Epidermal melanocyte (primary cell): ENCODE data around the gene ANK3.

Experiments used
- DNase-seq: peaks from one replicate; pipeline ENCODE4 v3.0.0; 2011; ENCODE audit warnings: low spot score; ENCODE audit not compliant: insufficient read length

Gene ANK3

DNA sequence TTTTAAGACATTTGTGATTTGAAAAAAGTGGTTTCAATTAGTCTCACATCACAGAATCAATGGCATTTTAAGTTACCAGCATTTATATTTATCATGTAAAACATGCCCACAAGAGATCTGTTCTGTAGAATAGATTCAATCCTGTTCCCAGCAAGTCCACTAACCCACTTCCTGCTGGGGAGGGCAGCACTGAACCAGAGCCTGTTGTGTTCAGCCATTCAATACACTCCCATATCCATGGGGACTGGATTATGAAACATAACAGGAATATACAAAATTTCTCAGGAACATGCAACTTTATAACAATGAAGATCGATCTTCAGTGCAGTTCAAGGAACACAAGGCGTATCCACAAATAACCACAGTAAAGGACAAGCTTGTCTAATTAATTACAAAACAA is 24.4 kb upstream of the ANK3 start:
- no peak for DNase-seq

DNA sequence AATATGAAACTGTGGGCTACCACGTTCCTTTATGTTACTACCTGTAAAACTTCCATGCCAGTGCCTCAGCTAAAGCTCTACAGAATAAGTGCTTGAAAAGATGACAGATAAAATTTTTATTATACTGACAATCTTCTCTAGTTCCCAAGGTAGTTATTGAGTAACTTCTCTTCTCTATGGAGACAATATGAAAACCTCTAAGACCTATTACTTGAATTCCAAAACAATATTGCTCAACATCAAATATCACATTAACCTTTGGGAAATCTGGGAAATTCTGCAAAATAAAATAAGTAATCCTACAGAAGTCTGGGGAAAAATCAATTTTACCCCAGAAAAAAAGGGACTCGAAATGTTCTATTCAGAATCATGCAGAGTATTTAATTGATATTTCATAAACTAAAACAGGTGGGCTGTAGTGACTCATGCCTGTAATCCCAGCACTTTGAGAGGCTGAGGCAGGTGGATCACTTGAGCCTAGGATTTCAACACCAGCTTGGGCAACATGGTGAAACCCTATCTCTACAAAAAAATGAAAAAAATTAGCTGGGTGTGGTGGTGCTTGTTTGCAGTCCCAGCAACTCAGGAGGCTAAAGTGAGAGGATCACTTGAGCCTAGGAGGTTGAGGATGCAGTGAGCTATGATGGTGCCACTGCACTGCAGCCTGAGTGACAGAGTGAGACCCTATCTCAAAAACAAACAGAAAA is 23.8 kb upstream of the ANK3 start:
- DNase-seq: no peak

GRCh38 chr10:60410970-60411369 is 21.3 kb upstream of the ANK3 start:
- no peak for DNase-seq

- no peak for DNase-seq
Observed at GRCh38 chr10:60409202-60409601, 19.5 kb upstream of the ANK3 start.

DNA sequence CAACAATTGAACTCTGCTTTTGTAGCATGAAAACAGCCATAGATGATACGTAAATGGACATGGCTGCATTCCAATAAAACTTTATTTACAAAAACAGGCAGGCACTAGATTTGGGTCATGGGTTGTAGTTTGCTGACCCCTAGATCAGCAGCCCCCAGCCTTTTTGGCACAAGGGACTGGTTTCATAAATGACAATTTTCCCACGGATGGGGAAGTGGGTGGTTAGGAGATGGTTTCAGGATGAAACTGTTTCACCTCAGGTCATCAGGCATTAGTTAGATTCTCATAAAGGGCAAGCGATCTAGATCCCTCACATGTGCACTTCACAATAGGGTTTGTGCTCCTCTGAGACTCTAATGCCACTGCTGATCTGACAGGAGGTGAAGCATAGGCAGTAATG is 16.5 kb upstream of the ANK3 start:
- DNase-seq: no peak

GRCh38 chr10:60405172-60405571 is 15.5 kb upstream of the ANK3 start:
- no peak for DNase-seq

- DNase-seq: no peak
Observed at GRCh38 chr10:60403168-60403873, 13.6 kb upstream of the ANK3 start.

DNA sequence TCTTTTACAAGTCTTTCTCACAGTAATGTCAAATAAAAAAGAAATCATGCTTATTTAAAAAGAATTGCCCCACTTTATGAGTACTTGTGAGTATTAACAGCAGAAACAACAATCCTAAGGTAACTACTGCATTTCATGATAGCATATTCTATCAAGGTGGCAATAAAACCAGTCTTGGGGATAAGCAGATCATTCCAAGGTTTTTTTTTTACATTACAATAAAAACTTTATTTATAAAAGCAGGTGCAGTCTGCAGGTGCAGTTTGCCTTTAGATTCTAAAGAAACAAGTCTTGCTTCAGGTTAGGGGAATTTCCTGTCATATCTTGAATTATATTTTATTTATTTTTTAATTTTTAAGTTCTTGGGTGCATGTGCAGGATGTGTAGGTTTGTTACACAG is 10.7 kb upstream of the ANK3 start:
- DNase-seq: no peak

DNA sequence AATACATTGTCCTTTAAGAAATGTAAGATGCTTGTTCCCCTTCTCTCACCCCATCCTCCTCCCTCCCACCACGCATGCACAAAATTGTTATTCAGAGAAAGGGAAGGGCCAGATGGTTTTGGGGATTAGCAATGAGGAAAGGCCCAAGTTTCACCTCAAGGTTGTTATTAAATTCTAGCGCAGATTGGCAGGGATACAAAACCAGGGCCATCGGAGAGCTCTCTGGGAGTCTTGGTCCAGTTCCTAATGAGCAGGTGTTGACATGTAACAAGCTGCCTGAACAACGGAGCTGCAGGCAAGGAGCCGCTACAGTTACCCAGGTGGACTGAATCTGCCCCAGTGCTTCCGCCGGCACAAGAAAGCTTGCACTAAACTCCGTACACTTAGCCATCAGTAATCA is 9.7 kb upstream of the ANK3 start:
- no peak for DNase-seq

DNA sequence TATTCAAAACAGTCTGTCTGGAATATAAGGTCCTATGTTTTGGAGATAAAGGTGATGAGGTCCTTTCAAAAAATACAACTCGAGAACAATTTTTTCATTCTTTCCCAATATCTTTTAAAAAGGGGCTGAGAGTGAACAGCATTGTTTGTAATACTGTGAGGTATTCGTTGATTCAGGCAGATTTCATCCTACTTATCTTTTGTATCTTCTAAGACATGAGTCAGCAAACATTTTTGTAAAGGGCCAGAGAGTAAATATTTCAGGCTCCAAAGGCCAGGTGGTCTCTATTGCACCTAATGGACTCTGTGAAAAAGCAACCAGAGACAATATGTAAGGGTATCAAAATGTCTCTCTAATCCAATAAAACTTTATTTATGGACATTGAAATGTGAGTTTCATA is 8.1 kb upstream of the ANK3 start:
- DNase-seq: no peak

DNA sequence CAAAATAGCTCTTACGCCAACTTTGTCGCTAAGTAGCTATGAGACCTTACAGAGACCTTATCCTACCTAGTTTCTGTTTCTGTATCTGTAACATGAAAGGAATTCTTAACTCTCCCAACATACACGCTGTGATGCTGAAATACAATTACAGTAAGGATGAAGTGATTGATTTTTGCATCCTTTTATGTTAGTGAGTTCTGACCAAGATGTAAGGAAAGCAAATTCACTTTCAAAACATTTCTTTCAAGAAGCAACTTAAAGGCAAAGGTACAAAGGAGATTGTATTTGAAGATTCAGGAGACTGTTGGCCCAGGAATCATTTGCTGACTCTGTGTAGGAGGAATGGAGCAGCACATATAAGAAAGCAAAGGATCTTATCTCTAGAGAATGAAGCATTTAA is 7.1 kb upstream of the ANK3 start:
- no peak for DNase-seq

- DNase-seq: no peak
Observed at GRCh38 chr10:60395711-60396110, 6.0 kb upstream of the ANK3 start.

DNA sequence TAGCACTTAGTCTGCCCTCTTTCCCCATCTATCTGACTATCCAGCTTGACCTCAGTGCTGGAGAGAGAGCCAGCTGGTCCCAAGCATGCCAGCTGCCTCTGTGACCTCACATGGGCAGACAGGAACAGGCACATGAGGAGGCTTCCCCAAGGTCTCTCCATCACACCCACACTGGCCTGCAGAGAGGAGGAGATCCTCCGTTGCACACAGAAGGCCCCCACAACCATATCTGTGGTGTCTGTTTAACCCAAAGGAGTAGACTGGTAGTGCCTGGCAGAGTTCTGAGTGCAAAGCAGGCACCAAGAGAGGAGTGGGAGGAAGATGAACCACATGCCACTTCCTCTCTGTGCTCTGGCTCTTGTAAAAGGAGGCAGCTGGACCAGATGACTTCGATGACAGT is 4.8 kb upstream of the ANK3 start:
- DNase-seq: no peak

DNA sequence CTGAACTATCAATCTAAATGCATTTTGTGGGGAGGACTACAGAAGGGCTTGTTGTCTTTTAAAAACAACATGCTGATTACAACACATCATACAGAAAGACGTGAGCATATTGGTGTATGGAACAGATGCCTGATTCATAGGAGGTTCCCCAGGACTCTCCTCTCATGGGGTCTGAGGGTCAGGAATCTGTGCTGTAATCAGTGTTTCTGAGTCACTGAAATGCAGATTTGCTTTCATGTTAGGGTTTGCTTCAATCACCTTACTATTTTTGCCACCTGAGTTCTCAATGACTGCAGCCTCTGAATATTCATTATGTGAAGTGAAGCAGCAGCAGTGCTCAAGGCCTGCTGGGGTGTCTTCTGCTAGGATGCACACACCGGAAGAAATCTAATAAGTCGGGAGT is 550 bp upstream of the ANK3 start:
- no peak for DNase-seq

DNA sequence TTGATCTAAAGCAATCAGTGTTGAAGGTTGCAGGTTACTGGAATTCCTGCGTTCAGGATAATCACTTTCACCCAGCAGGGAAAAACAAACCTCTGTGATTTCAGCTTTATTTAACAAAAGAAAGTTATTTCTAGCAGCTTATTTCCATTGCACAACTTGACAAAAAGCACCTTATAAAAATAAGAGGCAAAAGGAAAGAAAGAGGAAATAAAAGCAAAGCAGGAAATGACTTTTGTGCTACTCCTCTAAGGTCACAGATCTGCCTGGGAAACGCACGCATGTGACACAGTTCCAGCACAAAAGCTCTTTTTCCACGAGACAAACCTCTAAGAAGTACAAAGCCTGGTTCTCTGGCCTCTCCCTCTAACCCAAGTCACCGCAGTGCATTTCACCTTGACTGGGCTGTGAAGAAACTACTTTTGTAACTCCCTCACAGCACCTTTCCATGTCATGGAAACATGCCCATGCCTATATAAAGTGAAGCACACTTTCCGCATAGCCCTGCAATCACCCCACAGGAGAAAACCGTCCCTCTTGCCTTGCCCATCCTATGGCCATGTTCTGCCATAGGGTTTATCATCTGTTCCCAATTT is 870 bp downstream of the ANK3 start:
- DNase-seq: no peak

- DNase-seq: no peak
Observed at GRCh38 chr10:60388116-60388625, 1.5 kb downstream of the ANK3 start.

DNA sequence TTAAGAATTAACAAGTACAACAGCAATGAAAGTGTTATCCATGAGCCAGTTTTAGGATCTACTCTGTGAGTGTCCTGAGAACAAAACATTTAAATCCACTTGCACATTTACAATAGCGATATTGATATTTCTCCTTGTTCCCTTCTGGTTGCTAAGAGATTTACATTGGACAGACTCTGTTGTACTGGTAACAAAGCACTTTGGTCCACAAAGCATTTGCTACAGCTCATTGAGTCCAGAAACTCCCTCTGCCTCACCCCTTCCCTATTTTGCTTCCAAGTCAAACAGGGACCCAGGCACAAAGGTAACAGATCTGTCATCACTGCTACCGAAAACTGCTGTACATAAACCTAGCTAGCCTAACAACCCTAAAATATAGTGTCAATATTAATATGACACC is 2.1 kb downstream of the ANK3 start:
- DNase-seq: no peak

DNA sequence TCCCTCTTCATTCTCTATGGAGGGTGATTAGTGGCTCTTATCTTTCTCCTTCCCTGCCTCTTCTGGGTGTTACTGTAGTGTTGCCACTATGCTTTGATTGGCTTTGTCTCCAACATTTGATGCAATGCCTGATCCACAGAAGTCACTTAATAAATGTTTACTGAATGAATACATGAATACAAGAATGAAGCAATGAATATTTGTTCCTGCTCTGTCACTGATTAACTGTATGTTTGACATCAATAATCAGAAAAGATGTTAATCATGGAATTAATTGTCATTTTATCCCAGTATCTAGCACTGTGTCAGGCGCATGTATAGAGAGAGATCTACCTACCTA is 4.3 kb downstream of the ANK3 start:
- DNase-seq: no peak

DNA sequence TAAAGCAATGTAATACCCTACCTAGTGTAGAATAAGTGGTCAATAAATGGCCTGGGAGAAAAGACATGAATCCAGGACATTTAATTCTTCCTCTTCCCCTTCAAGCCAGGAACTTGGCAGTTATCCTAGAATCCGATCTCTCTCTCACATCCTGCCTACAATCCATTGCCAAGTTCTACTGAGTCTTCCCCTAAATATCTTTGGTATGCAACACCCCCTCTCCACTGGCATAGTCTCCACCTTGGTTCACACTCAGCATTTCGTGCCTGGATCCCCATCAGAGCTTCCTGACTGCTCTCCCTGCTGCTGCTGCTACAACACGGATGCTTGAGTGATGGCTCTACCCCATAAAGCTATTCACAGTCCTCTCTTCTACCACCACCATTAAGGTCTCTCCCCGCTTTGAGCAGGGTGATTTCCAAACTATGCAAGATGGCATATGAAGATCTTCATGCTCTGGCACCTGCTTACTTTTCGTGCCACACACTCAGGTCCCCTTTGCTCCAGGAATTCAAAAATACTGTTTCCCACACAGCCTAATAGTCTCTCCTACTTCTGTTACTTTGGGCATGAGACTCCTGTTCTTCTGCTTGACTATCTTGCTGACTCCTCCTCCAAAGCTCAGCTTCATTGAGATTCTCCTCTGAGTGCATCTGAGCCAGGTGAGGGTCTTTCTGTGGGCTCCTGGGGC is 4.8 kb downstream of the ANK3 start:
- DNase-seq: peak; percentile 62

DNA sequence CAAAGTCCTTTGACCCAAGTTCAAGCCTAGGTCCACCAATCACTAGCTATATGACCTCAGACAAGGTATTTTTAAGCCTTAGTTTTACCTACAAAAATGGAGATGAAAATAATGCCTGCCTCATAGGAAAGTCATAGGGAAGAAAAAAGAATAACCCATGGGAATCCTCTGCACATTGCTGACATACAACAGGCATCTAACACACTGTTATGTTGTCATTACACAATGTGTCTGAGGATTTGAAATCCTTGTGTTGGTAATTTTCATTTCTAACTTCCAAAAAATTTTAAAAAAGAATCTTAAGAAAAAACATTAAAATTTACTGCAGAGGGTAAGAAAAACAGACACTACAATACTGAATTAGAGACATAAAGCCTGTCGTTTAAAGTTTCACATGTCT is 5.7 kb downstream of the ANK3 start:
- no peak for DNase-seq

DNA sequence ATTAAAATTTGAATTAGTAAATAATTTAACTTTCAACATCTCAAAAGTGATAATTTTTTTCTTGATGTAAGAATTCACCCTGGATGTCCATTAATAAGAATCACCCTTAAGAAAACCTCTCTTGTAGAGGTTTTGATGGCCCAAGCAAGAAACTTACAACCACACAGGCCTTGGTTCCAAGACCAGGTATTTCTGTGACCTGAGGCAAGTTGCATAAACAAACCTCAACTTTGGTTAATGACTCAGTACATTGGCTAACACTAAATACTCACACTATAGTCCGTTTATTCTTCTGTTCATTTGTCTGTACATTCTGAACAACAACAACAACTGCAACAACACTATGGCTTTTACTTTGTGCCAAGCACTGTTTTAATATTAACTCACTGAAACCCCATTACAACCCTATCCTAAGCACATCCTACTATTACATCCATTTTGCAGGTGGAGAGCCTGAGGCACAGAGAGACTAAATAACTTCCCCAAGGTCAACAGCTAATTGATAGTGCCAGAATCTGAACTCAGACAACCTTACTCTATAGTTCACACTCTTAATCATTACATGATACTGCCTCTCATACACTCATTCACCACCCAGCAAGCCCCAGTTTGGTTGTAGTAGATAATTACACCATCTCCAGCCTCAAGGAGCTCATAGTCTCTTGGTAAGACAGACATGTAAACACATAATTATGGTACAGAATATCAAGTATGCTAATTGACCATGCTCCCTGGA is 6.6 kb downstream of the ANK3 start:
- no peak for DNase-seq

DNA sequence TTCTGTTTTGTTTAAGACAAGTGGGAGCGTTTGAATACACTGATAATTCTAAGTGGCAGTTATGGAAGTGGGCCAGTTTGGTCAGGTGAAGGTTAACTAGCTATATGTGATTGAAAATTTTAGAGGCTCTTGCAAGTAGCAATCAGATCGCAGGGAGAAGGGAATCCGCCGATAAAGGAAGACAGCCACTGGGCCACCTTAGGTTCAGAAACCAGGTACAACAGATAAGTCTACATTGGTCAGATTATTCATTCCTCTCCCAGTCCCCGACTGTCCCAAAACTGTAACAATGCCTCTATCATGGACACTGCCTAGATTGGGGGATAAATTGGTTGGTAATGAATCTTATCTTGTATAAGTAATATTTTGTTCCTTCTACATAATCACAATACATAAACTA is 8.9 kb downstream of the ANK3 start:
- DNase-seq: no peak
